CD4-positive, alpha-beta T cell (primary cell): ENCODE results near the gene ACTRT2. TPM values are rescaled to one million over a fixed set of nuclear protein-coding genes. Genes with fewer than 3 reads are reported as not detected.
A peak's percentile ranks its signal among the peaks of the same experiment; 100 is the strongest.

Experiments
- ATAC-seq: fragments of 200-7000 bp; cut with Tn5 transposase; one replicate; pipeline ENCODE4 v1.10.0; 2022; ENCODE audit warnings: mild to moderate bottlenecking; ENCODE audit not compliant: poor library complexity
- CTCF ChIA-PET: fragments of 350-600 bp; sonication (Branson Sonifier 250); formaldehyde crosslinking; loops from one replicate; lab custom pipeline; 2021; ENCODE audit warnings: antibody characterized with exemption, inconsistent platforms; lab: Charles Lee
- POLR2A ChIA-PET: fragments of 350-600 bp; sonication (Branson Sonifier 250); formaldehyde crosslinking; loops from one replicate; lab custom pipeline; 2021; ENCODE audit warnings: antibody characterized with exemption, inconsistent platforms; lab: Charles Lee
- DNase-seq, 14 experiments: peaks; one replicate each; pipeline ENCODE4 v3.0.0-alpha.2; 2013 to 2020; ENCODE audit warnings: mixed read lengths in 2 of 14
- H3K27ac ChIP-seq, 2 donors: one replicate each; pipeline versions ENCODE4 v1.5.1 to v1.7.0; 2013; ENCODE audit warnings: low read length in 2 of 2, low read depth in 1 of 2, mild to moderate bottlenecking in 1 of 2
- H3K27me3 ChIP-seq, 2 experiments: 1 replicate in 1 of 2; 2 replicates in 1 of 2; pipeline versions ENCODE4 v1.6.1 to v1.7.0; 2013; ENCODE audit warnings: low read length in 2 of 2, control low read depth in 1 of 2, mild to moderate bottlenecking in 1 of 2, moderate library complexity in 1 of 2; ENCODE audit not compliant: insufficient read depth in 2 of 2, control insufficient read depth in 1 of 2
- H3K36me3 ChIP-seq: one replicate; pipeline ENCODE4 v1.6.1; 2013; ENCODE audit warnings: low read length, control low read depth; ENCODE audit not compliant: insufficient read depth
- H3K4me1 ChIP-seq: one replicate; pipeline ENCODE4 v1.6.1; 2013; ENCODE audit warnings: low read length, control low read depth; ENCODE audit not compliant: insufficient read depth
- H3K4me3 ChIP-seq: one replicate; pipeline ENCODE4 v1.5.1; 2013; ENCODE audit warnings: mild to moderate bottlenecking, low read length, moderate library complexity
- H3K9me3 ChIP-seq, 2 experiments: 1 replicate in 1 of 2; 2 replicates in 1 of 2; pipeline versions ENCODE4 v1.6.1 to v1.7.0; 2013; ENCODE audit warnings: low read length in 2 of 2, mild to moderate bottlenecking in 2 of 2, control low read depth in 1 of 2, moderate library complexity in 1 of 2; ENCODE audit not compliant: control insufficient read depth in 1 of 2, insufficient read depth in 1 of 2
- H3K27ac Mint-ChIP-seq: one replicate; pipeline ENCODE4 v1.8.0; 2020; ENCODE audit warnings: mixed read lengths
- H3K27me3 Mint-ChIP-seq: one replicate; pipeline ENCODE4 v1.8.0; 2021; ENCODE audit warnings: mixed read lengths
- H3K36me3 Mint-ChIP-seq: one replicate; pipeline ENCODE4 v1.8.0; 2021; ENCODE audit warnings: low read depth, mixed read lengths
- H3K4me1 Mint-ChIP-seq: one replicate; pipeline ENCODE4 v1.8.0; 2021; ENCODE audit warnings: low read depth, mixed read lengths
- H3K4me3 Mint-ChIP-seq: one replicate; pipeline ENCODE4 v1.8.0; 2020; ENCODE audit warnings: mild to moderate bottlenecking, mixed read lengths
- H3K9me3 Mint-ChIP-seq: one replicate; pipeline ENCODE4 v1.8.0; 2020; ENCODE audit warnings: mixed read lengths
- CTCF ChIP-seq: fragments of 200-600 bp; IDR thresholded peaks from one replicate; pipeline ENCODE4 v1.8.0; 2022; ENCODE audit warnings: antibody characterized with exemption, mild to moderate bottlenecking
- intact Hi-C, 2 experiments: fragments of 100-400 bp; cut with DNase I in 1 of 2; cut with micrococcal nuclease in 1 of 2; formaldehyde crosslinking; loops; one replicate each; pipeline versions ENCODE4 v1.15.1 to v1.9.0; 2023 to 2025; cut with DNase I, micrococcal nuclease
- total RNA-seq, 174 experiments: library from RNA in 2 of 174; stranded (reverse) in 2 of 174; gene quantifications; one replicate each; pipeline ENCODE4 v1.2.3 and lab custom pipeline; 2021 to 2026

Gene ACTRT2
- total RNA-seq, 2 experiments from 2014 or later = not detected

GRCh38 chr1:3060127-3060526 is 38.9 kb downstream of the ACTRT2 start:
- intact Hi-C loops = no loop called here
- Histone ChIP-seq H3K4me3 (no peak overlapping the region), H3K4me1 (no peaks in the 10 kb centered on the region), H3K27ac (no peak overlapping the region), H3K9me3 (peaks cover 0 to 4% of the 10 kb centered on the region in 2 experiments), H3K36me3 (no peaks in the 10 kb centered on the region), H3K27me3 (no peaks in the 10 kb centered on the region)
- no peak for DNase-seq
- H3K27ac Mint-ChIP-seq = no peak overlapping the region
- TF ChIP-seq CTCF = no peak
- no peaks in the 10 kb centered on the region for H3K36me3 Mint-ChIP-seq
- ChIA-PET CTCF (no interaction called here), POLR2A (no interaction called here)
- no peak overlapping the region for H3K4me3 Mint-ChIP-seq
- H3K9me3 Mint-ChIP-seq = no peaks in the 10 kb centered on the region
- ATAC-seq = no peak
- no peaks in the 10 kb centered on the region for H3K4me1 Mint-ChIP-seq
- peaks cover 2% of the 10 kb centered on the region for H3K27me3 Mint-ChIP-seq

- H3K4me3 ChIP-seq = no peak overlapping the region
- no peaks in the 10 kb centered on the region for H3K4me1 ChIP-seq
- Mint-ChIP-seq H3K4me1 (no peaks in the 10 kb centered on the region), H3K36me3 (no peaks in the 10 kb centered on the region), H3K9me3 (no peaks in the 10 kb centered on the region), H3K4me3 (no peak overlapping the region), H3K27me3 (peaks cover 7% of the 10 kb centered on the region), H3K27ac (no peak overlapping the region)
- intact Hi-C loops = no loop called here
- ATAC-seq (no peak), DNase-seq (peak in 1 of 14 experiments; percentile 29)
- H3K27ac ChIP-seq = no peak overlapping the region
- ChIA-PET CTCF (no interaction called here), POLR2A (no interaction called here)
- peaks cover 0 to 4% of the 10 kb centered on the region in 2 experiments for H3K9me3 ChIP-seq
- peaks cover 2 to 5% of the 10 kb centered on the region in 2 experiments for H3K27me3 ChIP-seq
- TF ChIP-seq CTCF = no peak
- H3K36me3 ChIP-seq = no peaks in the 10 kb centered on the region
Measured at GRCh38 chr1:3060601-3061551, 39.6 kb downstream of the ACTRT2 start.

GRCh38 chr1:3061566-3061965 is 40.3 kb downstream of the ACTRT2 start:
- Mint-ChIP-seq H3K4me3 (no peak overlapping the region), H3K9me3 (no peaks in the 10 kb centered on the region), H3K27me3 (peaks cover 10% of the 10 kb centered on the region), H3K4me1 (no peaks in the 10 kb centered on the region), H3K27ac (no peak overlapping the region), H3K36me3 (no peaks in the 10 kb centered on the region)
- Histone ChIP-seq H3K9me3 (peaks cover 0 to 4% of the 10 kb centered on the region in 2 experiments), H3K27ac (no peak overlapping the region), H3K27me3 (peaks cover 8 to 12% of the 10 kb centered on the region in 2 experiments), H3K4me3 (no peak overlapping the region), H3K4me1 (no peaks in the 10 kb centered on the region), H3K36me3 (no peaks in the 10 kb centered on the region)
- DNase-seq (no peak), ATAC-seq (no peak)
- intact Hi-C loops = no loop called here
- CTCF ChIA-PET = no interaction called here
- TF ChIP-seq CTCF = no peak
- POLR2A ChIA-PET = no interaction called here
